Measurements from ENCODE around the gene C1orf226. TPM values are rescaled to one million over a fixed set of nuclear protein-coding genes. Genes with fewer than 3 reads are reported as not detected.

Gene C1orf226, protein sequence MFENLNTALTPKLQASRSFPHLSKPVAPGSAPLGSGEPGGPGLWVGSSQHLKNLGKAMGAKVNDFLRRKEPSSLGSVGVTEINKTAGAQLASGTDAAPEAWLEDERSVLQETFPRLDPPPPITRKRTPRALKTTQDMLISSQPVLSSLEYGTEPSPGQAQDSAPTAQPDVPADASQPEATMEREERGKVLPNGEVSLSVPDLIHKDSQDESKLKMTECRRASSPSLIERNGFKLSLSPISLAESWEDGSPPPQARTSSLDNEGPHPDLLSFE
- 0.07 and 0.11 TPM in 2 replicates for polyA plus RNA-seq (2011; rRNA removed)
- 0.17 and 0.37 TPM in 2 replicates for polyA minus RNA-seq (2011; rRNA and poly(A)+ RNA removed)

DNA sequence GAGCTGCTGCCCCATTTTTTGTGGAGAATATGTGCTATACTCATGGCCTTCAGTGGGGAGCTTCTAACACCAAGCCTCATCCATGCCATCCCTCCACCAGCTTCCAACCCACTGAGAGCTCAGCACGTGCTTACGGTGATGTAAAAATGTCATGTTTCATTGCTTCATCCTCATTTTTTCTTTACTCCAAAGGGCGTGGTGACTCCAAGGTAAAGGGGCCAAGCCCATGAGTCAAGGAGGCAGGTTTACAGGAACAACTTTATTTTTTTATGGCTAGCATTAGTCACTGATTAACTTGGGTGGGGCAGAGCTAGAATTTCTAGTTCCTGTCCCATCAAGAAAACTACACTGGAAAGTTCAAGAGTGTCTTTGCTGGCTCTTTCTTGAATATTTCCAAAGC is at the start of gene C1orf226:
TSS of gene C1orf226 (plus strand) at position 346 of the 400 bp plus-strand sequence. CDS start 174 bp downstream, outside the sequence.
- TF ChIP-seq, protein P1, sequence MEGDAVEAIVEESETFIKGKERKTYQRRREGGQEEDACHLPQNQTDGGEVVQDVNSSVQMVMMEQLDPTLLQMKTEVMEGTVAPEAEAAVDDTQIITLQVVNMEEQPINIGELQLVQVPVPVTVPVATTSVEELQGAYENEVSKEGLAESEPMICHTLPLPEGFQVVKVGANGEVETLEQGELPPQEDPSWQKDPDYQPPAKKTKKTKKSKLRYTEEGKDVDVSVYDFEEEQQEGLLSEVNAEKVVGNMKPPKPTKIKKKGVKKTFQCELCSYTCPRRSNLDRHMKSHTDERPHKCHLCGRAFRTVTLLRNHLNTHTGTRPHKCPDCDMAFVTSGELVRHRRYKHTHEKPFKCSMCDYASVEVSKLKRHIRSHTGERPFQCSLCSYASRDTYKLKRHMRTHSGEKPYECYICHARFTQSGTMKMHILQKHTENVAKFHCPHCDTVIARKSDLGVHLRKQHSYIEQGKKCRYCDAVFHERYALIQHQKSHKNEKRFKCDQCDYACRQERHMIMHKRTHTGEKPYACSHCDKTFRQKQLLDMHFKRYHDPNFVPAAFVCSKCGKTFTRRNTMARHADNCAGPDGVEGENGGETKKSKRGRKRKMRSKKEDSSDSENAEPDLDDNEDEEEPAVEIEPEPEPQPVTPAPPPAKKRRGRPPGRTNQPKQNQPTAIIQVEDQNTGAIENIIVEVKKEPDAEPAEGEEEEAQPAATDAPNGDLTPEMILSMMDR (IDR thresholded peaks at IDR 0.05; ENCODE audit: low read depth, low read length): no peak
- ChIA-PET CTCF (interaction anchor here (1.1 kb wide), 1 partner anchor 10 kb away, joined by 13 read pairs; no protein-coding TSS in a partner anchor), POLR2A (interaction anchor here (1.2 kb wide), 1 partner anchor 9 kb away, joined by 3 read pairs; no protein-coding TSS in a partner anchor)
- Histone ChIP-seq H3K27ac (ENCODE audit: low read depth, low read length) (no peak within 1 kb of the TSS), H3K9me3 (ENCODE audit: control insufficient read depth, insufficient read depth, low read length) (no peaks in the 10 kb centered on the region), H3K4me3 (ENCODE audit: low read depth, low read length) (no peak within 1 kb of the TSS), H3K27me3 (ENCODE audit: control insufficient read depth, insufficient read depth, low read length) (peaks cover 9% of the 10 kb centered on the region)
- no peak for DNase-seq (ENCODE audit: low read depth, low spot score)

DNA sequence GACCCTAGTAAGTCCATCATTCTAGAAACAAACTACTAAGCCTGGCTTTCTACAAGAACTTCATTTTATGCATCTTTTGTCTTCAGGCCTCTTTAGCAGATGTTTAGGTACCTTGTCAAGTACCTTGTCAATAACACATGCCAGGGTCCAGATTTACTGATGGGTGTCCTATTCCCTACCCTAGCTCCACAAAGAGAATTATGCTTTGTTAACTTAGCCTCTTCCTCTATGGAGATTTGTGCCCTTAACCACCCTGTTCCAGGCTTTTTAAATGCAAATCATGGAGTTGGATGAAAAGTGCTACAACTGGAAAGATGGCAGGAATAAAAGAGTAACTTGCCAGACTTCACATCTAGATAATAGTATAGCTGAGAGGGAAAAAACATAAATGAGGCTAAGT is 47.5 kb upstream of the C1orf226 start:
- ChIA-PET CTCF (no interaction called here), POLR2A (no interaction called here)
- TF ChIP-seq, protein P1 (IDR thresholded peaks at IDR 0.05; ENCODE audit: low read depth, low read length): no peak
- Histone ChIP-seq H3K27ac (ENCODE audit: low read depth, low read length) (no peak overlapping the region), H3K9me3 (ENCODE audit: control insufficient read depth, insufficient read depth, low read length) (no peaks in the 10 kb centered on the region), H3K27me3 (ENCODE audit: control insufficient read depth, insufficient read depth, low read length) (peaks cover 24% of the 10 kb centered on the region), H3K4me3 (ENCODE audit: low read depth, low read length) (no peak overlapping the region)
- DNase-seq (ENCODE audit: low read depth, low spot score): no peak

DNA sequence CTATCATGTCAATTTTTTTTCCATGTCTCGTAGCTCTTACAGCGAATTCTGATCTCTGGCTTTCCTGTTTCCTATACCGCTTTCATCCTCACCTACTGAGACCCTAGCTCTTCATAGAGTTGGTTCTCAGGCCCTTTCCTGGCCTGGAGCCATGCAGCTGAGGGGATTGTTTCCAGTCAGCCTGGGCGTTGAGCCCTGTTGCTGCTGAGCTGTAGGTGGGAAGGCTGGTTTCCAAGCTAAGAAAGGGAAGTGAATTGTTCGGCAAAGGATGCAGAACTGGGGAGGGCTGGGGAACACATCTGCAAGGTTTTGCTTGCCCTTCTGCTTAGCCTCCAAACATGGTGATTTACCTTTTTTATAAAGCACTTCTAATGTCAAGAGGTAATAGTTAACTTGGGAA is 46.4 kb upstream of the C1orf226 start:
- CTCF ChIA-PET: interaction anchor here (1.1 kb wide), 1 partner anchor 279 kb away, joined by 4 read pairs; no protein-coding TSS in a partner anchor
- DNase-seq (ENCODE audit: low read depth, low spot score): no peak
- Histone ChIP-seq H3K27ac (ENCODE audit: low read depth, low read length) (no peak overlapping the region), H3K9me3 (ENCODE audit: control insufficient read depth, insufficient read depth, low read length) (no peaks in the 10 kb centered on the region), H3K27me3 (ENCODE audit: control insufficient read depth, insufficient read depth, low read length) (peaks cover 24% of the 10 kb centered on the region), H3K4me3 (ENCODE audit: low read depth, low read length) (no peak overlapping the region)
- TF ChIP-seq, protein P1 (IDR thresholded peaks at IDR 0.05; ENCODE audit: low read depth, low read length): no peak
- POLR2A ChIA-PET: no interaction called here

DNA sequence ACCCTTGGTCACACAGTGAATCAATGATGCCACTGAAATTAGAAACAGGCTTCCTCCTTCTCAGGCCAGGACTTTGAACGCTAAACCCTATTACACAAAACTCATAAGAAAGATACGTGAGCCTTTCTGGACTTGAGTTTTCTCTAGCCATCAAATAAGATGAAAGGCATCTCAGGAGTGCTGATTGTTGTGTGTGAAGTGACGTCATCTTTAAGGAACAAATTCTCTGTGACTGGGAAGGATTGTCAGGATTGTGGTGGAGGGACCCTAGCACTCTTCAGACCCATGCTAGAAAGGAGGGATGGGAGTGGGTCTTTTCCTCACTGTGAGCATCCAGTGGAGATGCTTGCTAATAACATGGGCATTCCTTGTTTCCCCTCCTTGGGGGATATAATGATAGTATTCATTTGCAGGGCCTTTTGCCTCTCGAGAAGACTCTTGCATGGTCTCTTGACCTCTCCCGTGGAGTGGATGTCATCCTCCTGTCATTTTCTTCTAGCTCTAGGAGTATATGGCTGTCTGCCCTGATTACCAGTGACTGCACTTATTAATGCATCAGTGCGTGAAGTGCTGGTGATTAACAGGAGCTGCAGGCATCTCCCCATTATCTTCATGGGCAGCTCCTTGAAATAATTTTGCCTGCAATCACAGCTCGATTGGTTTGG is 44.8 kb upstream of the C1orf226 start:
- ChIA-PET POLR2A (no interaction called here), CTCF (no interaction called here)
- Histone ChIP-seq H3K4me3 (ENCODE audit: low read depth, low read length) (no peak overlapping the region), H3K9me3 (ENCODE audit: control insufficient read depth, insufficient read depth, low read length) (no peaks in the 10 kb centered on the region), H3K27ac (ENCODE audit: low read depth, low read length) (no peak overlapping the region), H3K27me3 (ENCODE audit: control insufficient read depth, insufficient read depth, low read length) (peaks cover 22% of the 10 kb centered on the region)
- TF ChIP-seq, protein P1 (IDR thresholded peaks at IDR 0.05; ENCODE audit: low read depth, low read length): no peak
- DNase-seq (ENCODE audit: low read depth, low spot score): no peak

DNA sequence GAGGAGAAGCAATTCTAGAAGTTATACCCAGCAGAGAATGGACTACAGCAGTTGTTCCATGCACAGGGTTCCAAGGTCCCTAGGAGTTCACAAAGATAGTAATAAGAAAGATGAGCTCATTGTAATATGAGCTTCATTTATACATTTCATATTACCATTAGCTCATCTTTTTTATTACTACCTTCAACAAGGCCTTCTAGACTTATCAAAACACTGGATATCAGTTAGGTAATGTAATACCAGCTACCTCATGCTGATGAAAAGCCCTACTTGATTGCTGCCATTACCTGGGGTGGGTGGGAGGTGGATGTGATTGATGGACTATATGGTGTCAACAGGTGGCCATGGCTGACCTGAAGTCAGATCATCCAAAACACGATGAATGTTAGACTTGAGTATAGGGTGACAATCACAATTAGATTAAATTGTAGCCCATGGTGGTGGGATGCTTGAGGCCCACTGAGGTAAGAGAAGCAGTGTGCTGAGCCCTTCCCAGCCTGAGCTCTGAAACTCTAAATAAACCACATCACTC is 39.0 kb upstream of the C1orf226 start:
- Histone ChIP-seq H3K4me3 (ENCODE audit: low read depth, low read length) (no peak overlapping the region), H3K27me3 (ENCODE audit: control insufficient read depth, insufficient read depth, low read length) (peaks cover 3% of the 10 kb centered on the region), H3K27ac (ENCODE audit: low read depth, low read length) (no peak overlapping the region), H3K9me3 (ENCODE audit: control insufficient read depth, insufficient read depth, low read length) (no peaks in the 10 kb centered on the region)
- CTCF ChIA-PET: interaction anchor here (1.9 kb wide), 1 partner anchor 15 kb away, joined by 6 read pairs; no protein-coding TSS in a partner anchor
- POLR2A ChIA-PET: no interaction called here
- DNase-seq (ENCODE audit: low read depth, low spot score): no peak
- TF ChIP-seq, protein P1 (IDR thresholded peaks at IDR 0.05; ENCODE audit: low read depth, low read length): no peak
